ENCODE results near the gene CROCC2.

The CROCC2 gene

DNA sequence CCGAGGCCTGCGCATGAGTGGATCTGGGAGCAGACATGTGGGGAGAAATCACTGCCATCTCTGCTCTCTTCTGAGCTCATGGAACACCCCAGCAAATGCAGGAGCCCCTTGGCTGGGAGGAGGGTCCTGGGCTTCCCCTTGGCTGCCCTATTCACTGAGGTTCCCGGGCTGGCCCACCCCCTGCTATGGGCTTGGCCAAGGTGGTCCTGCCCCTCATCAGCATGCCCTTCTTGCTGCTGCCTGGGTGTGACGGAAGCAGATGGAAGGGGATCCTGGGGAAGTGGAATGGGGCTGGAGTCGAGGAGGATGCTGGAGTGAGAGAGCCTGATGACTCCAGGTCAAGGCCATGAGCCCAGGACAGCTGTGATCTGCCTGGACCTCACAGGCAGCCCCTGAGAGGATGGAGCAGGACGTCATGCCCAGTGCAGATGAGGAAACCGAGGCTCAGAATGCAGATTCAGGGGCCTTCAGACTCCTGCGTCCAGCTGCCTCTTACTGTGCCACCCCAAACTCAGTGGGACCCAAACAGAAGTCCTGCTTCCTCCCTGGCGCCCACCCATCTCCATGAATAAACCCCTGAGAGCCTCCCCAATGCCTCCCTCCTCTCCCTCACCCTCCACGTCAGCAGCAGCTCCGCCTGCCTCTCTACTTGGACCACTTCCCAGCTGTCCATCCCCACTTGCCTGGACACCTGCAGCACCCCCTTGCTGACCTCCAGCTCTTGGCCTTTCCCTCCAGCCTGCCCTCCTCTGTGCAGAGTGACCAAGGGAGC is 96.3 kb downstream of the CROCC2 start:
- peaks cover 10% of the 10 kb centered on the region for H3K9me3 ChIP-seq (ENCODE audit: severe bottlenecking)
- DNase-seq: no peak
- H3K27ac ChIP-seq: no peak overlapping the region
- H3K36me3 ChIP-seq: no peaks in the 10 kb centered on the region
- no peaks in the 10 kb centered on the region for H3K27me3 ChIP-seq (ENCODE audit: insufficient read depth, low read depth, severe bottlenecking)
- no peak overlapping the region for H3K4me3 ChIP-seq (ENCODE audit: low read depth, low read length)
- TF ChIP-seq, protein P1, sequence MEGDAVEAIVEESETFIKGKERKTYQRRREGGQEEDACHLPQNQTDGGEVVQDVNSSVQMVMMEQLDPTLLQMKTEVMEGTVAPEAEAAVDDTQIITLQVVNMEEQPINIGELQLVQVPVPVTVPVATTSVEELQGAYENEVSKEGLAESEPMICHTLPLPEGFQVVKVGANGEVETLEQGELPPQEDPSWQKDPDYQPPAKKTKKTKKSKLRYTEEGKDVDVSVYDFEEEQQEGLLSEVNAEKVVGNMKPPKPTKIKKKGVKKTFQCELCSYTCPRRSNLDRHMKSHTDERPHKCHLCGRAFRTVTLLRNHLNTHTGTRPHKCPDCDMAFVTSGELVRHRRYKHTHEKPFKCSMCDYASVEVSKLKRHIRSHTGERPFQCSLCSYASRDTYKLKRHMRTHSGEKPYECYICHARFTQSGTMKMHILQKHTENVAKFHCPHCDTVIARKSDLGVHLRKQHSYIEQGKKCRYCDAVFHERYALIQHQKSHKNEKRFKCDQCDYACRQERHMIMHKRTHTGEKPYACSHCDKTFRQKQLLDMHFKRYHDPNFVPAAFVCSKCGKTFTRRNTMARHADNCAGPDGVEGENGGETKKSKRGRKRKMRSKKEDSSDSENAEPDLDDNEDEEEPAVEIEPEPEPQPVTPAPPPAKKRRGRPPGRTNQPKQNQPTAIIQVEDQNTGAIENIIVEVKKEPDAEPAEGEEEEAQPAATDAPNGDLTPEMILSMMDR (IDR thresholded peaks at IDR 0.05; ENCODE audit: low read depth, low read length): no peak

DNA sequence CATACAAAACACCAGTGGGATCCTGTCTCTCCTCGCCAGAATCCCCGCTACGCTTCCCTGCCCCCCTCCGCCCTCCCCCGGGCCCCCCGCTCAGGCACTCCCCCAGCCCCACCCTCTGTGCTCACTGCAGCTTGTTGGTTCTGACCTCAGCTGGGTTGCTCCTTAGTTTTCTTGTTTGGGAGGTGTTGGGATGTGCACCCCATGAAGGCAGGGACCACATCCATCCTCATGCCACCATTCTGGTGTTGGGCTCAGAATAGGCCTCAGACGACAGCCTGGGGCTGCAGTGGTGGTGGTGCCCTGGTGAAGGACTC is 96.9 kb downstream of the CROCC2 start:
- no peaks in the 10 kb centered on the region for H3K27me3 ChIP-seq (ENCODE audit: insufficient read depth, low read depth, severe bottlenecking)
- no peak for DNase-seq
- TF ChIP-seq, protein P1 (IDR thresholded peaks at IDR 0.05; ENCODE audit: low read depth, low read length): no peak

DNA sequence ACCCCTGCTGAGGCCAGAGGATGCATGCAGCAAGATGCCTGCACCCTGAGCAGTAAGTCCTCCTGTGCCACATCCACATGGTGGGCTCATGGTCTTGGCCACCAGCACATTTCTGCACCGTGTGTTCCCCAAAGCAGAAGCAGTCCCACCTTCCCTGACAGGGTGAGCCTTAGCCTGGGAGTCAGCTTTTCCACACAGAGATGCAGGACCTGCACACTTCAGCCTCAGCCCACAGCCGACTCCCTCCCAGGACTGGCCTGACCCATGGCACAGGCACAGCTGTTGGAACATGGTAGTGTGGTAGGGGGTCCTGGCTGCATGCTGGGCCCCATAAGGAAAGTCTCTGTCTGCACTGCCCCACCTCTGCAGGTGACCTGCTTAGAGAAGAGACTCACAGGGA is 97.2 kb downstream of the CROCC2 start:
- Histone ChIP-seq H3K9me3 (ENCODE audit: severe bottlenecking) (peaks cover 10% of the 10 kb centered on the region), H3K27me3 (ENCODE audit: insufficient read depth, low read depth, severe bottlenecking) (no peaks in the 10 kb centered on the region), H3K27ac (no peak overlapping the region), H3K4me3 (ENCODE audit: low read depth, low read length) (no peak overlapping the region), H3K36me3 (no peaks in the 10 kb centered on the region)
- DNase-seq: no peak
- TF ChIP-seq, protein P1 (IDR thresholded peaks at IDR 0.05; ENCODE audit: low read depth, low read length): no peak

More for the DNA sequence above, 96.9 kb downstream of the CROCC2 start:
- H3K4me3 ChIP-seq (ENCODE audit: low read depth, low read length): no peak overlapping the region
- H3K9me3 ChIP-seq (ENCODE audit: severe bottlenecking): peaks cover 10% of the 10 kb centered on the region
- H3K27ac ChIP-seq: no peak overlapping the region
- no peaks in the 10 kb centered on the region for H3K36me3 ChIP-seq

DNA sequence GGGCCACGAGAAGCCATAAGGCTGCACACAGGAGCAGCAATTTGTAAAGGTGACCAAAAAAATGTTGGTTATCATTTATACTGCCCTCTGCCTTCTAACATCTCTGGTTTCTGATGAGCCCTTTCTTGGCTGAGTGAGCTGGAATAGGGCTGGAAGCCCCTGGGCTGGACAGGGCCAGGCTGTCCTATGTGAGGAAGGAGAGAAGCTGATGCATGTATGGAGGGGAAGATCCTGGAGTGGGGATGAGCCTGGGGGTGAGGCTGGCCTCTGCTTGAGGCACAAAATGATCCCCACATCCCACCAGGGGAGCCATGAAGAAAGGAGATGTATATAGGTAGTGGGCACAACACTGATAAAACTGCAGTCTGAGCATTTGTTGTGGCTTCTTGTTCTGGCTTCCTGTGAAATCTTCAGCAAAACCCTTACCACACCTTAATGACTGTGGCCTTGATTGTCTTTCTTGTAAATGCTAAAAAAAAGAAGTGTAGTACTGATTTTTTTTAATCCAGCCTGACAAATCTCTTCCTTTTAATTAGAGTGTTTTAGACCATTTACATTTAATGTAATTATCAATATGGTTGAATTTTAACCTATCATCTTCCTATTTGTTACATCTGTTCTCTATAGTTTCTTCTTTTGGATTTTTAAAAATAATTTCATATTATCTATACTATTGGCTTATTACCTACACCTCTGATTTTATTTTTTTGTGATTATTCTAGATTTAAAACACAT is 97.9 kb downstream of the CROCC2 start:
- no peak for DNase-seq
- no peak overlapping the region for H3K27ac ChIP-seq
- H3K27me3 ChIP-seq (ENCODE audit: insufficient read depth, low read depth, severe bottlenecking): no peaks in the 10 kb centered on the region
- peaks cover 10% of the 10 kb centered on the region for H3K9me3 ChIP-seq (ENCODE audit: severe bottlenecking)
- no peak overlapping the region for H3K4me3 ChIP-seq (ENCODE audit: low read depth, low read length)
- TF ChIP-seq, protein P1 (IDR thresholded peaks at IDR 0.05; ENCODE audit: low read depth, low read length): no peak
- no peaks in the 10 kb centered on the region for H3K36me3 ChIP-seq

DNA sequence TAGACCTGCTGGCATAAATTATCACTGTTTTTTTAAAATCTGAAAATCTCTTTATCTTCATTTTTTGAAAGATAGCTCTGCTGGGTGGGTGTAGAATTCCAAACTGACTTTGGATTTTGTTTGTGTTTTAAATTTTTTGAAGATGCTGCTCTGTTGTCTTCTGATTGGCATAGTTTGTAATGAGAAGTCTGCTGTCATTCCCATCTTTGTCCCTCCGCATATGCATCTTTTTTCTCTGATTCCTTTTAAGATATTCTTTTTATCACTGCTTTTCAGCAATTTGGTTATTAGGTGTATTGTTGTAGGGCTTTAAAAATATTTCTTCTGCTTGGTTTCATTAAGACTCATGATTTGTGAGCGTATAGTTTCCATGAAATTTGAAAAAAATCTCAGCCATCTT is 99.4 kb downstream of the CROCC2 start:
- Histone ChIP-seq H3K9me3 (ENCODE audit: severe bottlenecking) (peaks cover 10% of the 10 kb centered on the region), H3K36me3 (no peaks in the 10 kb centered on the region), H3K27me3 (ENCODE audit: insufficient read depth, low read depth, severe bottlenecking) (no peaks in the 10 kb centered on the region), H3K4me3 (ENCODE audit: low read depth, low read length) (no peak overlapping the region), H3K27ac (no peak overlapping the region)
- TF ChIP-seq, protein P1 (IDR thresholded peaks at IDR 0.05; ENCODE audit: low read depth, low read length): no peak
- no peak for DNase-seq

All from WERI-Rb-1 (cell line).